ENCODE data around the gene SLC24A4. TPM values are rescaled to one million over a fixed set of nuclear protein-coding genes. Genes with fewer than 3 reads are reported as not detected.

The SLC24A4 gene
- total and polyA plus RNA-seq, 2 of the 4 experiments (the other 2 are of a cell fraction): not detected

- peak overlapping the region; percentile 30; the same call in 1 of the 2 replicates for H3K18ac ChIP-seq (ENCODE audit: low read depth, low read length)
- no peak overlapping the region for H3K9ac ChIP-seq (ENCODE audit: low read depth, low read length)
- H4K5ac ChIP-seq (ENCODE audit: low read depth, low read length): peak overlapping the region; percentile 11; the same call in 1 of the 2 replicates
- peak overlapping the region; percentile 69 to 74; a peak in 3 of 4 replicates for H4K8ac ChIP-seq (ENCODE audit: low read depth in 2 of 2, low read length in 2 of 2)
- H3K79me1 ChIP-seq (ENCODE audit: low read depth in 1 of 2, low read length in 2 of 2): peaks cover 0 to 5% of the 10 kb centered on the region in 2 experiments; a peak in 1 of 4 replicates
- ChIA-PET CTCF (interaction anchor here (0.7 kb wide), 1 partner anchor 30 kb away, joined by 3 read pairs; no protein-coding TSS in a partner anchor), POLR2A (ENCODE audit: unreplicated experiment) (interaction anchor here (0.7 kb wide), 1 partner anchor 831 kb away, joined by 13 read pairs; no protein-coding TSS in a partner anchor)
- H2AK9ac ChIP-seq (replicated peaks; ENCODE audit: low read depth, low read length, poor library complexity): peak overlapping the region; percentile 16
- dilution Hi-C loops (cut with HindIII; ENCODE audit: low sequenced_read_pairs, unreplicated experiment) (no loop called here), intact Hi-C loops (cut with micrococcal nuclease) (no loop called here), in situ Hi-C loops (cut with MboI; ENCODE audit: low sequenced_read_pairs) (no loop called here)
- peak; percentile 85 for ATAC-seq (ENCODE audit: low read depth)
- H2BK15ac ChIP-seq (ENCODE audit: low read depth, low read length): peak overlapping the region; percentile 79; the same call in 1 of the 3 replicates
- 42% methylated on average over 2 of the region's 4 CpGs; no CpG with 5 or more reads in 1 of the 2 experiments for WGBS, 2 experiments (ENCODE audit: extremely low coverage in 2 of 2, insufficient read length in 1 of 2)
- H3K27me3 ChIP-seq (ENCODE audit: control insufficient read depth, insufficient read depth, low read length): no peaks in the 10 kb centered on the region
- H3K9me1 ChIP-seq (ENCODE audit: insufficient read depth, low read length): peaks cover 30% of the 10 kb centered on the region
- no TSS peak for BruUV-seq (replicated peaks)
- DNase-seq: peak; percentile 70
- H3K4me3 ChIP-seq (ENCODE audit: insufficient read depth, low read depth, low read length): no peak overlapping the region
- H2AFZ ChIP-seq (replicated peaks; ENCODE audit: low read length, poor library complexity): peak overlapping the region; percentile 67
- H3K14ac ChIP-seq (replicated peaks; ENCODE audit: low read depth, low read length): peak overlapping the region; percentile 78
- H2BK20ac ChIP-seq (ENCODE audit: low read depth, low read length): peak overlapping the region; percentile 74
- peak overlapping the region; percentile 14; the same call in 1 of the 2 replicates for H3K27ac ChIP-seq (ENCODE audit: insufficient read depth, low read length)
- no peaks in the 10 kb centered on the region for H3K36me3 ChIP-seq (ENCODE audit: control insufficient read depth, insufficient read depth, low read length)
- H3K56ac ChIP-seq (ENCODE audit: extremely low read depth, insufficient read depth, low read length): peak overlapping the region; percentile 1; the same call in 1 of the 2 replicates
- H2BK120ac ChIP-seq (ENCODE audit: low read depth, low read length): peak overlapping the region; percentile 66
- no peak for TF ChIP-seq NFE2L2 (IDR thresholded peaks at IDR 0.05; ENCODE audit: low read depth, low read length)
- TF ChIP-seq MXI1 (IDR thresholded peaks at IDR 0.05; ENCODE audit: borderline replicate concordance, low read depth, low read length): no peak
- no peak for TF ChIP-seq RCOR1 (IDR thresholded peaks at IDR 0.05; ENCODE audit: insufficient replicate concordance, low read length)
- TF ChIP-seq USF2 (IDR thresholded peaks at IDR 0.05; ENCODE audit: low read depth, low read length): no peak
- TF ChIP-seq CHD1 (IDR thresholded peaks at IDR 0.05; ENCODE audit: low read depth, low read length): no peak
- TF ChIP-seq CTCF (conservative IDR thresholded peaks at IDR 0.05; ENCODE audit: low read depth, low read length): no peak
- TF ChIP-seq POLR2A (IDR thresholded peaks at IDR 0.05; ENCODE audit: low read depth, low read length): no peak
- H3K4ac ChIP-seq (ENCODE audit: low read depth, low read length): peak overlapping the region; percentile 70
- H2AK5ac ChIP-seq (ENCODE audit: low read depth, low read length): peak overlapping the region; percentile 65
- H2BK5ac ChIP-seq (ENCODE audit: low read depth, low read length, poor library complexity, severe bottlenecking): peak overlapping the region; percentile 63
- H3K9me3 ChIP-seq (ENCODE audit: control insufficient read depth, insufficient read depth, low read length): no peaks in the 10 kb centered on the region
- H3K23ac ChIP-seq (ENCODE audit: low read depth, low read length): peak overlapping the region; percentile 36; the same call in 1 of the 2 replicates
- H4K20me1 ChIP-seq (ENCODE audit: insufficient read depth, low read length): no peaks in the 10 kb centered on the region
- peaks cover 18% of the 10 kb centered on the region for H3K4me1 ChIP-seq (ENCODE audit: control insufficient read depth, insufficient read depth, low read length)
- no peak overlapping the region for H3K4me2 ChIP-seq (ENCODE audit: low read depth, low read length)
- H4K91ac ChIP-seq (ENCODE audit: insufficient read depth, low read depth, low read length): peak overlapping the region; percentile 78
These were observed 181.0 kb downstream of the SLC24A4 start for GRCh38 chr14:92503756-92504491.

All from IMR-90 (cell line).